Smooth muscle cell (in vitro differentiated cells): Measurements from ENCODE around the gene ANKRD28. TPM values are rescaled to one million over a fixed set of nuclear protein-coding genes. Genes with fewer than 3 reads are reported as not detected.
"Not testable (repeated sequence)": the region's sequence is repeated elsewhere in the genome, so short reads cannot be mapped to it uniquely, and the experiment has no call there.

Experiments used
- DNase-seq: peaks from one replicate; lab custom pipeline; 2025; ENCODE audit not compliant: unreplicated experiment; lab: John Stamatoyannopoulos, UW
- H2AFZ ChIP-seq: fragments of 200-600 bp; sonication (generic); 2 replicates; pipeline ENCODE4 v1.6.0; 2016; ENCODE audit warnings: antibody characterized with exemption, low read depth, mild to moderate bottlenecking
- H3F3A ChIP-seq: fragments of 200-600 bp; sonication (generic); 2 replicates; pipeline ENCODE4 v1.6.0; 2017; ENCODE audit warnings: antibody characterized with exemption, low read depth
- H3K27ac ChIP-seq: fragments of 200-600 bp; sonication (generic); 2 replicates; pipeline ENCODE4 v1.5.1; 2016; ENCODE audit warnings: low read depth, mild to moderate bottlenecking
- H3K27me3 ChIP-seq: fragments of 200-600 bp; sonication (generic); 2 replicates; pipeline ENCODE4 v1.6.1; 2016; ENCODE audit warnings: low read depth, mild to moderate bottlenecking
- H3K36me3 ChIP-seq: fragments of 200-600 bp; sonication (generic); 2 replicates; pipeline ENCODE4 v1.5.1; 2016; ENCODE audit warnings: low read depth
- H3K4me1 ChIP-seq: fragments of 200-600 bp; sonication (generic); 2 replicates; pipeline ENCODE4 v1.5.1; 2016; ENCODE audit warnings: low read depth
- H3K4me2 ChIP-seq: fragments of 200-600 bp; sonication (generic); 2 replicates; pipeline ENCODE4 v1.6.0; 2016; ENCODE audit warnings: mild to moderate bottlenecking
- H3K4me3 ChIP-seq: fragments of 200-600 bp; sonication (generic); 2 replicates; pipeline ENCODE4 v1.5.1; 2016; ENCODE audit warnings: mild to moderate bottlenecking
- H3K79me2 ChIP-seq: fragments of 200-600 bp; sonication (generic); 2 replicates; pipeline ENCODE4 v1.6.0; 2016; ENCODE audit warnings: low read depth, mild to moderate bottlenecking
- H3K9ac ChIP-seq: fragments of 200-600 bp; sonication (generic); 2 replicates; pipeline ENCODE4 v1.6.0; 2016; ENCODE audit warnings: low read depth
- H3K9me3 ChIP-seq: fragments of 200-600 bp; sonication (generic); replicated peaks from 2 replicates; pipeline ENCODE4 v1.5.1; 2016; ENCODE audit warnings: low read depth
- H4K20me1 ChIP-seq: fragments of 200-600 bp; sonication (generic); 2 replicates; pipeline ENCODE4 v1.6.0; 2016; ENCODE audit warnings: low read depth
- WGBS: methylation state at CpG from one replicate; pipeline ENCODE4 v1.1.7; 2016; ENCODE audit warnings: low lambda C conversion rate; 5-methylcytosine and 5-hydroxymethylcytosine counted together
- microRNA-seq: library from miRNA; unstranded; fragments of <30 nt; microRNA quantifications from one replicate; pipeline ENCODE4, GENCODE V29; 2016; ENCODE audit warnings: borderline number of aligned reads
- polyA plus RNA-seq: library from polyadenylated mRNA; unstranded; fragments of >200 nt; fragmentation: Nextera tagmentation; extraction: Ambion mirVana; gene quantifications from 2 replicates; pipeline ENCODE4 v1.2.1, GENCODE V29; 2016
- small RNA-seq: library from RNA; depleted of rRNA; stranded (forward); fragments of <200 nt; gene quantifications from one replicate; pipeline ENCODE3, GENCODE V24; 2014
- total RNA-seq: library from RNA; depleted of rRNA; stranded (reverse); fragments of >200 nt; gene quantifications from 2 replicates; pipeline ENCODE4 v1.2.3, GENCODE V29; 2014
- TF ChIP-seq, protein P1 (sequence below): fragments of 200-600 bp; sonication (generic); IDR thresholded peaks from 2 replicates; pipeline ENCODE4 v1.5.1; 2017; ENCODE audit warnings: borderline replicate concordance, mild to moderate bottlenecking, antibody characterized with exemption; ENCODE audit not compliant: insufficient read depth, poor library complexity, severe bottlenecking

Gene ANKRD28
- total and polyA plus RNA-seq, 2 experiments from 2014 or later: 11.8 to 35.7 TPM

DNA sequence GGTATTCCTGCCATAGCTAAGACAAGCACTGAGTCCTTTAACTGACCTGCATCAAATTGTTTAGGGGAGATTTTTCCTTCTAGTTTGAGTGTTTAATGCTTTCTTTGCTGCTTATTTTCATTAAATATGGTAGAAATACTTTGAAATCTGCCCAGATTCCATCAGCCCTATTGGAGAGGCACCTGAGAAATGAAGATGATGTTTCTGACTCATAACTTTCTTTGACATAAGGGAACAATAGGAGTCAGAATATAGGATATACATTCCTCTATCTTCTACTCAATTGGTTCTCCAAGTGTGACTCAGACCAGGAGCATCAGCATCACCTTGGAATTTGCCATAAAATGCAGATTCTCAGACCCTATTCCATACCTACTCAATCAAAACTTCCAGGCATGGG, 168.8 kb downstream of the ANKRD28 start:
- H3F3A ChIP-seq: peaks cover 8% of the 10 kb centered on the region
- H3K27ac ChIP-seq: no peak overlapping the region
- H3K27me3 ChIP-seq: no peaks in the 10 kb centered on the region
- no peaks in the 10 kb centered on the region for H3K79me2 ChIP-seq
- no peak for DNase-seq
- H3K9ac ChIP-seq: no peak overlapping the region
- TF ChIP-seq, protein P1, sequence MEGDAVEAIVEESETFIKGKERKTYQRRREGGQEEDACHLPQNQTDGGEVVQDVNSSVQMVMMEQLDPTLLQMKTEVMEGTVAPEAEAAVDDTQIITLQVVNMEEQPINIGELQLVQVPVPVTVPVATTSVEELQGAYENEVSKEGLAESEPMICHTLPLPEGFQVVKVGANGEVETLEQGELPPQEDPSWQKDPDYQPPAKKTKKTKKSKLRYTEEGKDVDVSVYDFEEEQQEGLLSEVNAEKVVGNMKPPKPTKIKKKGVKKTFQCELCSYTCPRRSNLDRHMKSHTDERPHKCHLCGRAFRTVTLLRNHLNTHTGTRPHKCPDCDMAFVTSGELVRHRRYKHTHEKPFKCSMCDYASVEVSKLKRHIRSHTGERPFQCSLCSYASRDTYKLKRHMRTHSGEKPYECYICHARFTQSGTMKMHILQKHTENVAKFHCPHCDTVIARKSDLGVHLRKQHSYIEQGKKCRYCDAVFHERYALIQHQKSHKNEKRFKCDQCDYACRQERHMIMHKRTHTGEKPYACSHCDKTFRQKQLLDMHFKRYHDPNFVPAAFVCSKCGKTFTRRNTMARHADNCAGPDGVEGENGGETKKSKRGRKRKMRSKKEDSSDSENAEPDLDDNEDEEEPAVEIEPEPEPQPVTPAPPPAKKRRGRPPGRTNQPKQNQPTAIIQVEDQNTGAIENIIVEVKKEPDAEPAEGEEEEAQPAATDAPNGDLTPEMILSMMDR: no peak
- H3K4me3 ChIP-seq: no peak overlapping the region
- no peak overlapping the region for H3K4me2 ChIP-seq
- no peaks in the 10 kb centered on the region for H3K9me3 ChIP-seq
- H4K20me1 ChIP-seq: no peaks in the 10 kb centered on the region
- peaks cover 19% of the 10 kb centered on the region for H3K4me1 ChIP-seq
- no peaks in the 10 kb centered on the region for H3K36me3 ChIP-seq
- H2AFZ ChIP-seq: no peak overlapping the region

DNA sequence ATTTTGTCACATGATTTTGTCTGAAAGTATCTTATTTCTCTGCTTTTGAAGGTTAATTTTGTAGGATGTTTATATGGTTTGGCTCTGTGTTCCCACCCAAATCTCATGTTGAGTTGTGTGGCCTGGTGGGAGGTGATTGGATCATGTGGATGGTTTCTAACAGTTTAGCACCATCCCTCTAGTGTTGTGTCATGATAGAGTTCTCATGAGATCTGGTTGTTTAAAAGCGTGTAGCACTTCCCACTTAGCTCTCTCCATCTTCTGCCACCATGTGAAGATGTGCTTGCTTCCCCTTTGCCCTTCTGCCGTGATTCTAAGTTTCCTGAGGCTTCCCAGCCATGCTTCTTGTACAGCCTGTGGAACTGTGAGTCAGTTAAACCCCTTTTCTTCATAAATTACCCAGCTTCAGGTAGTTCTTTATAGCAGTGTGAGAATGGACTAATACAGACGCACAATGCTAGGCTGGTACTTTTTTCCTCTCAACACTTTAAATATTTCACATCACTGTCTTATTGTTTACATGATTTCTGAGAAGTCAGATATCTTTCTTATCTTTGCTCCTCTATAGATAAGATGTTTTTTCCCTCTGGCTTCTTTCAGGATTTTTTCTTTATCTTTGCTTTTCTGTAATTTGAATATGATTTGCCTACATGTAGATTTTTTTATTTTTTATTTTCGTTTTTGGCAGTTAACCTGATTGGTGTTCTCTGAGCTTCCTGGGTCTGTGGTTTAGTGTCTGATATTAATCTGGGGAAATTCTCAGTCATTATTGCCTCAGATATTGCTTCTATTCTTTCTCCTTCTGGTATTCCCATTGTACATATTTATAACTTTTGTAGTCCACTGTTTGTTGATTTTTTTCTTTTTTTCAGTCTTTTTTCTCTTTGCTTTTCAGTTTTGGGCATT, 174.0 kb downstream of the ANKRD28 start:
- no peak overlapping the region for H2AFZ ChIP-seq
- H3K9ac ChIP-seq: no peak overlapping the region
- no peaks in the 10 kb centered on the region for H3K27me3 ChIP-seq
- H4K20me1 ChIP-seq: no peaks in the 10 kb centered on the region
- H3K27ac ChIP-seq: no peak overlapping the region
- H3K4me3 ChIP-seq: no peak overlapping the region
- TF ChIP-seq, protein P1: no peak
- no peaks in the 10 kb centered on the region for H3K79me2 ChIP-seq
- no peaks in the 10 kb centered on the region for H3K9me3 ChIP-seq
- 75% methylated on average over 4 of the region's 4 CpGs for WGBS
- H3K4me2 ChIP-seq: no peak overlapping the region
- no peaks in the 10 kb centered on the region for H3K4me1 ChIP-seq
- no peak for DNase-seq
- no peaks in the 10 kb centered on the region for H3K36me3 ChIP-seq
- no peaks in the 10 kb centered on the region for H3F3A ChIP-seq

GRCh38 chr3:15619659-15620464, 177.9 kb downstream of the ANKRD28 start:
- 90% methylated on average over 8 of the region's 8 CpGs for WGBS
- H3K27ac ChIP-seq, H2AFZ ChIP-seq, H3K9ac ChIP-seq, H3K79me2 ChIP-seq, H3K4me3 ChIP-seq, H3K27me3 ChIP-seq, H3K9me3 ChIP-seq, H4K20me1 ChIP-seq, H3K4me2 ChIP-seq, H3K4me1 ChIP-seq, H3F3A ChIP-seq, DNase-seq, H3K36me3 ChIP-seq: not testable (repeated sequence)

Small RNA genes lying within 50 kb of the gene (microRNA-seq; reads per million reads assigned to microRNA genes)
- not detected for gene MIR3134

Small RNA genes lying within 50 kb of the gene (small RNA-seq; reads per million reads assigned to genes)
- gene MIR3134 (not detected), gene RN7SL4P (0.08 reads per million)

Other genes with a start within 250 kb of the ANKRD28 start
- 13.0 and 17.9 TPM in 2 replicates for gene HACL1, start 196.4 kb downstream of the ANKRD28 start, total RNA-seq
- gene HACL1, start 196.4 kb downstream of the ANKRD28 start, polyA plus RNA-seq: 11.8 and 16.3 TPM in 2 replicates
- gene BTD, start 196.2 kb downstream of the ANKRD28 start, total RNA-seq: 9.4 and 20.9 TPM in 2 replicates
- gene BTD, start 196.2 kb downstream of the ANKRD28 start, polyA plus RNA-seq: 16.3 and 23.6 TPM in 2 replicates